ENCODE measurements around the gene TENM3.

The TENM3 gene

GRCh38 chr4:182828360-182829025 lies 585.3 kb downstream of the TENM3 start:
- DNase-seq: no peak

- DNase-seq: no peak
Observed at GRCh38 chr4:182829196-182829595, 586.0 kb downstream of the TENM3 start.

GRCh38 chr4:182831376-182831775 lies 588.2 kb downstream of the TENM3 start:
- DNase-seq: no peak

GRCh38 chr4:182832352-182833120 lies 589.3 kb downstream of the TENM3 start:
- no peak for DNase-seq

GRCh38 chr4:182835006-182835740 lies 592.0 kb downstream of the TENM3 start:
- DNase-seq: no peak

GRCh38 chr4:182837831-182838230 lies 594.6 kb downstream of the TENM3 start:
- no peak for DNase-seq

- no peak for DNase-seq
Observed at GRCh38 chr4:182838535-182838934, 595.3 kb downstream of the TENM3 start.

GRCh38 chr4:182839256-182839655 lies 596.1 kb downstream of the TENM3 start:
- DNase-seq: no peak

- no peak for DNase-seq
Observed at GRCh38 chr4:182840108-182840507, 596.9 kb downstream of the TENM3 start.

- no peak for DNase-seq
Observed at GRCh38 chr4:182842104-182842600, 599.0 kb downstream of the TENM3 start.

- DNase-seq: no peak
Observed at GRCh38 chr4:182842759-182843390, 599.7 kb downstream of the TENM3 start.

GRCh38 chr4:182843808-182844325 lies 600.7 kb downstream of the TENM3 start:
- DNase-seq: no peak

GRCh38 chr4:182845618-182846017 lies 602.4 kb downstream of the TENM3 start:
- no peak for DNase-seq

- no peak for DNase-seq
Observed at GRCh38 chr4:182846036-182846435, 602.8 kb downstream of the TENM3 start.

- no peak for DNase-seq
Observed at GRCh38 chr4:182847576-182848450, 604.6 kb downstream of the TENM3 start.

- no peak for DNase-seq
Observed at GRCh38 chr4:182848685-182849084, 605.5 kb downstream of the TENM3 start.
